ENCODE data around the gene BEND6. TPM values are rescaled to one million over a fixed set of nuclear protein-coding genes. Genes with fewer than 3 reads are reported as not detected.

BEND6 gene
- total RNA-seq, 1 donor from 2014 or later = 1.3 TPM

GRCh38 chr6:56959094-56959493, 4.2 kb downstream of the BEND6 start:
- DNase-seq (ENCODE audit: extremely low spot score, unreplicated experiment) = no peak
- Mint-ChIP-seq H3K36me3 (no peaks in the 10 kb centered on the region), H3K27ac (no peak overlapping the region), H3K4me3 (no peak overlapping the region), H3K4me1 (ENCODE audit: unreplicated experiment) (no peaks in the 10 kb centered on the region), H3K27me3 (peaks cover 39% of the 10 kb centered on the region), H3K9me3 (no peaks in the 10 kb centered on the region)
- no peak for TF ChIP-seq CTCF (conservative IDR thresholded peaks at IDR 0.05)

- Mint-ChIP-seq H3K27ac (no peak overlapping the region), H3K27me3 (peaks cover 35% of the 10 kb centered on the region), H3K9me3 (no peaks in the 10 kb centered on the region), H3K4me3 (no peak overlapping the region), H3K4me1 (ENCODE audit: unreplicated experiment) (no peaks in the 10 kb centered on the region), H3K36me3 (no peaks in the 10 kb centered on the region)
- DNase-seq (ENCODE audit: extremely low spot score, unreplicated experiment) = no peak
- no peak for TF ChIP-seq CTCF (conservative IDR thresholded peaks at IDR 0.05)
Measured at GRCh38 chr6:56959938-56960337, 5.0 kb downstream of the BEND6 start.

- Mint-ChIP-seq H3K9me3 (no peaks in the 10 kb centered on the region), H3K4me1 (ENCODE audit: unreplicated experiment) (no peaks in the 10 kb centered on the region), H3K27me3 (peaks cover 26% of the 10 kb centered on the region), H3K4me3 (no peak overlapping the region), H3K27ac (no peak overlapping the region), H3K36me3 (no peaks in the 10 kb centered on the region)
- TF ChIP-seq CTCF (conservative IDR thresholded peaks at IDR 0.05) = no peak
- DNase-seq (ENCODE audit: extremely low spot score, unreplicated experiment) = no peak
Measured at GRCh38 chr6:56961151-56961550, 6.2 kb downstream of the BEND6 start.

- Mint-ChIP-seq H3K4me1 (ENCODE audit: unreplicated experiment) (no peaks in the 10 kb centered on the region), H3K9me3 (no peaks in the 10 kb centered on the region), H3K4me3 (no peak overlapping the region), H3K27me3 (peaks cover 15% of the 10 kb centered on the region), H3K27ac (no peak overlapping the region), H3K36me3 (no peaks in the 10 kb centered on the region)
- TF ChIP-seq CTCF (conservative IDR thresholded peaks at IDR 0.05) = no peak
- DNase-seq (ENCODE audit: extremely low spot score, unreplicated experiment) = no peak
Measured at GRCh38 chr6:56962441-56962840, 7.5 kb downstream of the BEND6 start.

- DNase-seq (ENCODE audit: extremely low spot score, unreplicated experiment) = no peak
- H3K4me3 Mint-ChIP-seq = no peak overlapping the region
- H3K36me3 Mint-ChIP-seq = no peaks in the 10 kb centered on the region
- TF ChIP-seq CTCF (conservative IDR thresholded peaks at IDR 0.05) = no peak
- no peaks in the 10 kb centered on the region for H3K9me3 Mint-ChIP-seq
- H3K4me1 Mint-ChIP-seq (ENCODE audit: unreplicated experiment) = no peaks in the 10 kb centered on the region
- no peak overlapping the region for H3K27ac Mint-ChIP-seq
- peaks cover 12% of the 10 kb centered on the region for H3K27me3 Mint-ChIP-seq
Measured at GRCh38 chr6:56963043-56963442, 8.1 kb downstream of the BEND6 start.

- H3K4me3 Mint-ChIP-seq = no peak overlapping the region
- H3K27me3 Mint-ChIP-seq = peaks cover 4% of the 10 kb centered on the region
- DNase-seq (ENCODE audit: extremely low spot score, unreplicated experiment) = no peak
- H3K36me3 Mint-ChIP-seq = no peaks in the 10 kb centered on the region
- H3K9me3 Mint-ChIP-seq = no peaks in the 10 kb centered on the region
- no peak overlapping the region for H3K27ac Mint-ChIP-seq
- no peak for TF ChIP-seq CTCF (conservative IDR thresholded peaks at IDR 0.05)
- no peaks in the 10 kb centered on the region for H3K4me1 Mint-ChIP-seq (ENCODE audit: unreplicated experiment)
Measured at GRCh38 chr6:56963793-56964192, 8.9 kb downstream of the BEND6 start.

Data from type B pancreatic cell (in vitro differentiated cells).